MM.1S (cell line): Measurements from ENCODE around the gene ZNF146.

Source experiments
- DNase-seq: peaks from one replicate; pipeline ENCODE4 v3.0.0-alpha.2; 2015
- H2AFZ ChIP-seq: fragments of 300-600 bp; sonication (generic); 2 replicates; pipeline ENCODE4 v1.6.0; 2016; ENCODE audit warnings: antibody characterized with exemption, low read length
- H3F3A ChIP-seq: fragments of 300-600 bp; sonication (generic); 2 replicates; pipeline ENCODE4 v1.6.1; 2016; ENCODE audit warnings: mild to moderate bottlenecking, antibody characterized with exemption, low read length, moderate library complexity, mixed read lengths; ENCODE audit not compliant: insufficient read depth
- H3K27ac ChIP-seq: fragments of 300-600 bp; sonication (generic); 2 replicates; pipeline ENCODE4 v1.5.1; 2016; ENCODE audit warnings: mild to moderate bottlenecking, low read length
- H3K27me3 ChIP-seq: fragments of 300-600 bp; sonication (generic); replicated peaks from 2 replicates; pipeline ENCODE4 v1.6.0; 2016; ENCODE audit warnings: low read length; ENCODE audit not compliant: insufficient read depth
- H3K36me3 ChIP-seq: fragments of 300-600 bp; sonication (generic); replicated peaks from 2 replicates; pipeline ENCODE4 v1.6.1; 2016; ENCODE audit warnings: mild to moderate bottlenecking, low read length, mixed read lengths; ENCODE audit not compliant: insufficient read depth
- H3K4me1 ChIP-seq: fragments of 300-600 bp; sonication (generic); 2 replicates; pipeline ENCODE4 v1.6.1; 2016; ENCODE audit warnings: low read length, mixed read lengths
- H3K4me2 ChIP-seq: fragments of 300-600 bp; sonication (generic); 2 replicates; pipeline ENCODE4 v1.6.0; 2016; ENCODE audit warnings: low read depth, low read length
- H3K4me3 ChIP-seq: fragments of 300-600 bp; sonication (generic); 2 replicates; pipeline ENCODE4 v1.5.1; 2016; ENCODE audit warnings: low read length, mixed read lengths
- H3K79me2 ChIP-seq: fragments of 300-600 bp; sonication (generic); 2 replicates; pipeline ENCODE4 v1.6.1; 2016; ENCODE audit warnings: mixed run types, low read length, mixed read lengths
- H3K9ac ChIP-seq: fragments of 300-600 bp; sonication (generic); 2 replicates; pipeline ENCODE4 v1.6.1; 2016; ENCODE audit warnings: low read length, mixed read lengths
- H3K9me2 ChIP-seq: fragments of 300-600 bp; sonication (generic); replicated peaks from 2 replicates; pipeline ENCODE4 v1.6.1; 2016; ENCODE audit warnings: mild to moderate bottlenecking, low read length, mixed read lengths; ENCODE audit not compliant: insufficient read depth
- H3K9me3 ChIP-seq: fragments of 300-600 bp; sonication (generic); replicated peaks from 2 replicates; pipeline ENCODE4 v1.6.1; 2016; ENCODE audit warnings: mild to moderate bottlenecking, low read length, mixed read lengths; ENCODE audit not compliant: insufficient read depth
- H4K20me1 ChIP-seq: fragments of 300-600 bp; sonication (generic); 2 replicates; pipeline ENCODE4 v1.6.1; 2016; ENCODE audit warnings: mild to moderate bottlenecking, low read length, moderate library complexity, mixed read lengths; ENCODE audit not compliant: insufficient read depth
- EZH2 ChIP-seq: fragments of 300-600 bp; sonication (generic); optimal IDR thresholded peaks from 2 replicates; pipeline ENCODE3; 2017; ENCODE audit warnings: low read depth, mild to moderate bottlenecking, antibody characterized with exemption, low read length, mixed read lengths
- EZH2phosphoT487 ChIP-seq: fragments of 300-600 bp; sonication (generic); IDR thresholded peaks from 2 replicates; pipeline ENCODE4 v1.6.1; 2018; ENCODE audit warnings: antibody characterized with exemption, low read length
- TF ChIP-seq, protein P1 (sequence below): fragments of 300-600 bp; sonication (generic); IDR thresholded peaks from 2 replicates; pipeline ENCODE4 v1.5.1; 2016; ENCODE audit warnings: antibody characterized with exemption, low read length, mixed read lengths

The ZNF146 gene

DNA sequence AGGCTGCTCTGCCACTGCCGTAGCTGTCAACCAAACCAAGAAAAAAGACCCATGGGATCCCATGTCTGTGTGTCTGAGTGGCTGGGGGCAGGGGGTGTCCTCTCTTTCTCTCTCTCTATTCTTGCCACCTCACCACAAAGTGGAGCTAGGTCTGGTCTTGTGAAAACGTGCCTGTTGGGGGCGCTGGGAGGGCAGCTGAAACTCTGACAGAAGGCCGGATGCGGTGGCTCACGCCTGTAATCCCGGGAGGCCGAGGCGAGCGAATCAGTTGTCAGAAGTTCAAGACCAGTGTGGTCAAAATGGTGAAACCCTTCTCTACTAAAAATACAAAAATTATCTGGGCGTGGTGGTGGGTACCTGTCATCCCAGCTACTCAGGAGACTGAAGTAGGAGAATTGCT lies 29.2 kb downstream of the ZNF146 start:
- no peak for DNase-seq
- H3K9ac ChIP-seq: no peak overlapping the region
- no peaks in the 10 kb centered on the region for H3K9me3 ChIP-seq
- no peaks in the 10 kb centered on the region for H4K20me1 ChIP-seq
- H3K4me2 ChIP-seq: no peak overlapping the region
- H3K9me2 ChIP-seq: no peaks in the 10 kb centered on the region
- H3K4me1 ChIP-seq: no peaks in the 10 kb centered on the region
- H3K4me3 ChIP-seq: no peak overlapping the region
- H3K79me2 ChIP-seq: no peaks in the 10 kb centered on the region
- no peaks in the 10 kb centered on the region for H3F3A ChIP-seq
- H2AFZ ChIP-seq: no peak overlapping the region
- no peak overlapping the region for H3K27ac ChIP-seq
- H3K36me3 ChIP-seq: no peaks in the 10 kb centered on the region
- H3K27me3 ChIP-seq: no peaks in the 10 kb centered on the region
- TF ChIP-seq EZH2 (no peak), EZH2phosphoT487 (no peak)
- TF ChIP-seq, protein P1, sequence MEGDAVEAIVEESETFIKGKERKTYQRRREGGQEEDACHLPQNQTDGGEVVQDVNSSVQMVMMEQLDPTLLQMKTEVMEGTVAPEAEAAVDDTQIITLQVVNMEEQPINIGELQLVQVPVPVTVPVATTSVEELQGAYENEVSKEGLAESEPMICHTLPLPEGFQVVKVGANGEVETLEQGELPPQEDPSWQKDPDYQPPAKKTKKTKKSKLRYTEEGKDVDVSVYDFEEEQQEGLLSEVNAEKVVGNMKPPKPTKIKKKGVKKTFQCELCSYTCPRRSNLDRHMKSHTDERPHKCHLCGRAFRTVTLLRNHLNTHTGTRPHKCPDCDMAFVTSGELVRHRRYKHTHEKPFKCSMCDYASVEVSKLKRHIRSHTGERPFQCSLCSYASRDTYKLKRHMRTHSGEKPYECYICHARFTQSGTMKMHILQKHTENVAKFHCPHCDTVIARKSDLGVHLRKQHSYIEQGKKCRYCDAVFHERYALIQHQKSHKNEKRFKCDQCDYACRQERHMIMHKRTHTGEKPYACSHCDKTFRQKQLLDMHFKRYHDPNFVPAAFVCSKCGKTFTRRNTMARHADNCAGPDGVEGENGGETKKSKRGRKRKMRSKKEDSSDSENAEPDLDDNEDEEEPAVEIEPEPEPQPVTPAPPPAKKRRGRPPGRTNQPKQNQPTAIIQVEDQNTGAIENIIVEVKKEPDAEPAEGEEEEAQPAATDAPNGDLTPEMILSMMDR: no peak

- DNase-seq: no peak
- Histone ChIP-seq H3K9ac (no peak overlapping the region), H3K27me3 (no peaks in the 10 kb centered on the region)
Measured at GRCh38 chr19:36245210-36246005, 30.5 kb downstream of the ZNF146 start.

GRCh38 chr19:36246006-36246481 lies 31.1 kb downstream of the ZNF146 start:
- no peak overlapping the region for H2AFZ ChIP-seq
- no peak for DNase-seq
- H3K27ac ChIP-seq: no peak overlapping the region
- no peaks in the 10 kb centered on the region for H3F3A ChIP-seq
- no peak overlapping the region for H3K9ac ChIP-seq
- H3K4me2 ChIP-seq: no peak overlapping the region
- no peaks in the 10 kb centered on the region for H3K27me3 ChIP-seq
- no peaks in the 10 kb centered on the region for H3K79me2 ChIP-seq
- H3K4me3 ChIP-seq: no peak overlapping the region
- H4K20me1 ChIP-seq: no peaks in the 10 kb centered on the region
- H3K9me2 ChIP-seq: no peaks in the 10 kb centered on the region
- TF ChIP-seq EZH2 (no peak), EZH2phosphoT487 (no peak)
- TF ChIP-seq, protein P1: no peak
- no peaks in the 10 kb centered on the region for H3K9me3 ChIP-seq
- no peaks in the 10 kb centered on the region for H3K36me3 ChIP-seq
- no peaks in the 10 kb centered on the region for H3K4me1 ChIP-seq

More at GRCh38 chr19:36245210-36246005, 30.5 kb downstream of the ZNF146 start:
- Histone ChIP-seq H3K79me2 (no peaks in the 10 kb centered on the region), H3K9me3 (no peaks in the 10 kb centered on the region), H3K4me2 (no peak overlapping the region), H3K9me2 (no peaks in the 10 kb centered on the region), H2AFZ (no peak overlapping the region), H3F3A (no peaks in the 10 kb centered on the region), H3K27ac (no peak overlapping the region), H3K4me1 (no peaks in the 10 kb centered on the region), H4K20me1 (no peaks in the 10 kb centered on the region), H3K36me3 (no peaks in the 10 kb centered on the region), H3K4me3 (no peak overlapping the region)
- TF ChIP-seq EZH2 (no peak), EZH2phosphoT487 (no peak)
- TF ChIP-seq, protein P1: no peak
